ENCODE measurements around the gene WNT1.

WNT1 gene

GRCh38 chr12:49000346-49000745 lies 22.2 kb downstream of the WNT1 start:
- no peak for DNase-seq (ENCODE audit: low read depth in 3 of 3)

GRCh38 chr12:49008943-49009342 lies 30.8 kb downstream of the WNT1 start:
- DNase-seq (ENCODE audit: low read depth in 3 of 3) = no peak

- no peak for DNase-seq (ENCODE audit: low read depth in 3 of 3)
Measured at GRCh38 chr12:49010092-49010668, 32.1 kb downstream of the WNT1 start.

- DNase-seq (ENCODE audit: low read depth in 3 of 3) = no peak
Measured at GRCh38 chr12:49012739-49013138, 34.6 kb downstream of the WNT1 start.

- no peak for DNase-seq (ENCODE audit: low read depth in 3 of 3)
Measured at GRCh38 chr12:49013428-49013827, 35.3 kb downstream of the WNT1 start.

- no peak for DNase-seq (ENCODE audit: low read depth in 3 of 3)
Measured at GRCh38 chr12:49014547-49014946, 36.4 kb downstream of the WNT1 start.

- DNase-seq (ENCODE audit: low read depth in 3 of 3) = no peak
Measured at GRCh38 chr12:49015196-49015595, 37.1 kb downstream of the WNT1 start.

GRCh38 chr12:49017891-49018260 lies 39.8 kb downstream of the WNT1 start:
- DNase-seq (ENCODE audit: low read depth in 3 of 3) = peak in 1 of 3 experiments; percentile 45

- DNase-seq (ENCODE audit: low read depth in 3 of 3) = peak; percentile 91 to 94 (median 93)
Measured at GRCh38 chr12:49018261-49019119, 40.4 kb downstream of the WNT1 start, which contains the start of gene PRKAG1. PRKAG1 (minus strand) TSS chr12:49018776; CDS start chr12:49018740, 36 bp downstream.

GRCh38 chr12:49019120-49019430 lies 41.0 kb downstream of the WNT1 start:
- no peak for DNase-seq (ENCODE audit: low read depth in 3 of 3)

- DNase-seq (ENCODE audit: low read depth in 3 of 3) = no peak
Measured at GRCh38 chr12:49019443-49020324, 41.6 kb downstream of the WNT1 start.

GRCh38 chr12:49020441-49020840 lies 42.3 kb downstream of the WNT1 start:
- no peak for DNase-seq (ENCODE audit: low read depth in 3 of 3)

GRCh38 chr12:49021292-49021915 lies 43.3 kb downstream of the WNT1 start:
- DNase-seq (ENCODE audit: low read depth in 3 of 3) = no peak

GRCh38 chr12:49022558-49023178 lies 44.5 kb downstream of the WNT1 start:
- no peak for DNase-seq (ENCODE audit: low read depth in 3 of 3)

GRCh38 chr12:49023812-49024211 lies 45.7 kb downstream of the WNT1 start:
- no peak for DNase-seq (ENCODE audit: low read depth in 3 of 3)

- no peak for DNase-seq (ENCODE audit: low read depth in 3 of 3)
Measured at GRCh38 chr12:49024543-49024942, 46.4 kb downstream of the WNT1 start.

- DNase-seq (ENCODE audit: low read depth in 3 of 3) = no peak
Measured at GRCh38 chr12:49025463-49025862, 47.3 kb downstream of the WNT1 start.

- no peak for DNase-seq (ENCODE audit: low read depth in 3 of 3)
Measured at GRCh38 chr12:49026101-49026500, 48.0 kb downstream of the WNT1 start.

- no peak for DNase-seq (ENCODE audit: low read depth in 3 of 3)
Measured at GRCh38 chr12:49026678-49027480, 48.8 kb downstream of the WNT1 start.

- DNase-seq (ENCODE audit: low read depth in 3 of 3) = no peak
Measured at GRCh38 chr12:49027846-49028555, 49.9 kb downstream of the WNT1 start.

Data from stimulated activated CD4-positive, alpha-beta T cell treated with anti-CD3 and anti-CD28 coated beads, TNF-alpha, amount 100 ng/mL, for 24 hours (primary cell).